Endothelial cell of umbilical vein (primary cell): ENCODE measurements around the gene SPOP.

Experiments
- EZH2 ChIP-seq: IDR thresholded peaks from 2 replicates; pipeline ENCODE4 v1.6.1; 2012; ENCODE audit warnings: borderline replicate concordance, low read depth, mild to moderate bottlenecking, moderate library complexity, low read length, inconsistent platforms; ENCODE audit not compliant: severe bottlenecking
- GATA2 ChIP-seq: IDR thresholded peaks from 2 replicates; pipeline ENCODE4 v1.7.0; 2011; ENCODE audit warnings: low read depth, mild to moderate bottlenecking, moderate library complexity, mixed read lengths, low read length; ENCODE audit not compliant: insufficient read length, insufficient read depth
- MYC ChIP-seq: IDR thresholded peaks from one replicate; pipeline ENCODE4 v1.6.1; 2011; ENCODE audit warnings: mild to moderate bottlenecking, low read depth, low read length
- POLR2A ChIP-seq: IDR thresholded peaks from 2 replicates; pipeline ENCODE4 v1.6.1; 2012; ENCODE audit warnings: low read depth, mild to moderate bottlenecking, control low read depth, low read length
- POLR2AphosphoS5 ChIP-seq: IDR thresholded peaks from 2 replicates; pipeline ENCODE4 v1.6.1; 2012; ENCODE audit warnings: low read depth, mild to moderate bottlenecking, control low read depth, low read length, moderate library complexity; ENCODE audit not compliant: insufficient read depth
- TF ChIP-seq, protein P1 (sequence below), 2 donors: IDR thresholded peaks; 1 replicate in 1 of 2; 2 replicates in 1 of 2; pipeline ENCODE4 v1.5.1; 2011; ENCODE audit warnings: low read length in 2 of 2, mild to moderate bottlenecking in 2 of 2, moderate library complexity in 2 of 2, control low read depth in 1 of 2, inconsistent platforms in 1 of 2, low read depth in 1 of 2; ENCODE audit not compliant: insufficient read depth in 1 of 2; ENCODE audit errors: extremely low read depth in 1 of 2
- TF ChIP-seq, protein P2 (sequence below): IDR thresholded peaks from 2 replicates; pipeline ENCODE4 v1.6.1; 2011; ENCODE audit not compliant: insufficient read depth, insufficient read length

DNA sequence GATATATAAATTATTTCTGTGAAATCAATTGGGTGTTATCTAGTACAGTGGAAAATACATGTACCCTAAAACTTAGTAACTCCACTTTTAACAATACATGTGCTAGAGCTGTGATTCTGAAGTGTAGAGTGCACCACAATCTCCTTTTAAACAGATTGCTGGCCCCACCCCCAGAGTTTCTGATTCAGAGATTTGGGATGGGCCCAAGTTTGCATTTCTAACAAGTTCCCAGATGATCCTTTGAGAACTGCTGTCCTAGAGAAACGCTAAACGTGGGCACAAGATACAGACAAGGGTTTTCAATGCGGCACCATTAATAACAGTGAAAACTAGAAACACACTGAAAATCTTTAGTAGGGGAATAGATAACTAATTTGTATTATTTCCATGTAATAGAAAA, 53.0 kb downstream of the SPOP start:
- TF ChIP-seq POLR2A (no peak), EZH2 (no peak), MYC (no peak), POLR2AphosphoS5 (no peak), GATA2 (no peak)
- TF ChIP-seq, protein P1, sequence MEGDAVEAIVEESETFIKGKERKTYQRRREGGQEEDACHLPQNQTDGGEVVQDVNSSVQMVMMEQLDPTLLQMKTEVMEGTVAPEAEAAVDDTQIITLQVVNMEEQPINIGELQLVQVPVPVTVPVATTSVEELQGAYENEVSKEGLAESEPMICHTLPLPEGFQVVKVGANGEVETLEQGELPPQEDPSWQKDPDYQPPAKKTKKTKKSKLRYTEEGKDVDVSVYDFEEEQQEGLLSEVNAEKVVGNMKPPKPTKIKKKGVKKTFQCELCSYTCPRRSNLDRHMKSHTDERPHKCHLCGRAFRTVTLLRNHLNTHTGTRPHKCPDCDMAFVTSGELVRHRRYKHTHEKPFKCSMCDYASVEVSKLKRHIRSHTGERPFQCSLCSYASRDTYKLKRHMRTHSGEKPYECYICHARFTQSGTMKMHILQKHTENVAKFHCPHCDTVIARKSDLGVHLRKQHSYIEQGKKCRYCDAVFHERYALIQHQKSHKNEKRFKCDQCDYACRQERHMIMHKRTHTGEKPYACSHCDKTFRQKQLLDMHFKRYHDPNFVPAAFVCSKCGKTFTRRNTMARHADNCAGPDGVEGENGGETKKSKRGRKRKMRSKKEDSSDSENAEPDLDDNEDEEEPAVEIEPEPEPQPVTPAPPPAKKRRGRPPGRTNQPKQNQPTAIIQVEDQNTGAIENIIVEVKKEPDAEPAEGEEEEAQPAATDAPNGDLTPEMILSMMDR (IDR thresholded peaks at IDR 0.05; ENCODE audit: extremely low read depth in 1 of 2, insufficient read depth in 1 of 2, low read depth in 1 of 2, low read length in 2 of 2) = no peak
- TF ChIP-seq, protein P2, sequence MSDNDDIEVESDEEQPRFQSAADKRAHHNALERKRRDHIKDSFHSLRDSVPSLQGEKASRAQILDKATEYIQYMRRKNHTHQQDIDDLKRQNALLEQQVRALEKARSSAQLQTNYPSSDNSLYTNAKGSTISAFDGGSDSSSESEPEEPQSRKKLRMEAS = no peak
